ENCODE results near the gene TRIM32.

DNA sequence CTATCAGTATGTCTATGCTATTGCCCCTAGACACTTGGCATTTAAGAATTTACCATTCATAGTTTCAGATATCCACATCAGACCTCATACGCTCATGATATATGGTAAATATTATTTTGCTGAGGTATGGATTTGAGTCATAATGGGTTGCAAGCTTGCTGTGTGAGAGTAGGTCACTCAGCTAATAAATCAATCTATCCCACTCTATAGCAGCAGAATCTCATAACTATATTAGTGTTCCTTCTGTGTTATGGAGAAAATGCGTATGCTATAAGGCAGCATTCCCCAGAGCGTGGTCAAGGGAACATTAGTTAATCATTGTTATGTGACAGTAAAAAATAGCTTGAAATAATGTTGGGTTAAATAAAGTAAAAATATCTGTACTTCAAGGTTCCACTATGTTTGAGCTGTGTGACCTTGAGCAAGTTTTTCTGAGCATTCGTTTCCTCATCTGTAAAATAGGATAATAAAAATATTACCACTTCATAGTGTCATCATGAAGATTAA lies 7.7 kb downstream of the TRIM32 start:
- TF ChIP-seq MYNN (tag by site-specific recombination; IDR thresholded peaks at IDR 0.05; ENCODE audit: borderline replicate concordance): no peak
- no peak for TF ChIP-seq ZNF114 (tag by site-specific recombination; IDR thresholded peaks at IDR 0.05)
- no peak for TF ChIP-seq CTCF (tag by site-specific recombination; IDR thresholded peaks at IDR 0.05)

Measured in HEK293 (cell line).